IPS-18c (cell line): ENCODE results near the gene NFIB.

Experiments used
- H3K4me3 ChIP-seq: 2 replicates; pipeline ENCODE4 v1.7.0; 2013; ENCODE audit warnings: low read depth, mild to moderate bottlenecking, low read length, moderate library complexity; ENCODE audit not compliant: insufficient read depth
- H3K9me3 ChIP-seq: one replicate; pipeline ENCODE4 v1.6.1; 2013; ENCODE audit warnings: mild to moderate bottlenecking, low read length, moderate library complexity; ENCODE audit not compliant: control insufficient read depth, insufficient read depth

Gene NFIB

GRCh38 chr9:14313378-14313940 is 482 bp downstream of the NFIB start:
- Histone ChIP-seq H3K4me3 (peak overlapping the region; percentile 71), H3K9me3 (no peaks in the 10 kb centered on the region)

- peak overlapping the region; percentile 71 for H3K4me3 ChIP-seq
Measured at GRCh38 chr9:14312719-14313377, 1.1 kb downstream of the NFIB start.

DNA sequence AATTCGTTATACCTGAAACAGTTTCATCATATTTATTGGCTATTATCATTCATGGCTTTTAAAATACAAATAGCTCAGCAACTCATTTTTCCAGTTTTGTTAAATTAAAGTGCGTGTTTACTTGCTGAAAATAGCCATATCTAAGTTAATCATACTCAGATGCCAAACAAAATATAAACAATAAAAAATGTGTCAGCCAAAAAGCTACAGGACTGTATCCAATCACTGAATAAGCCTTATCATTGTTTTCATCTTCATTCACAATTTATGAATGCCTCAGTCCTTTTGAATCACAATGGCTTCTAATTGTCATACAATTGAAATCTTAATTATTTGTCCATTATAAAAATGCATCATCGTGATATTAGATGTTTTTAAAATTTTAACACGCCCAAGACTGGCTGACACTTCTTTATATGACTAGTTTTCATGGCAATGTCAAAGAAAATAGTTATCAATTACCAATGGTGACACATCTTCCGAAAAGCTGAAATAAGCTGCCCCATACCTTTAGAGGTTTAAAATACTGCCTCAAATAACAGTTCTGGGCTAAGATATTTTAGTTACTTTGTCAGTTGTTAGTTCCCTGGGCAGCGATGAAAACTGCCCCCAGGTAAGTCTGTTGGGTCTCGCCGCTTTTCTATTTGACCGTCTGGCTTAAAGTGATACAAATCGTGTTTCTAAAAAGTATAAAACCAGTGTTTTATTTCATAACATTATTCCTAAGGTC is 1.8 kb downstream of the NFIB start:
- H3K9me3 ChIP-seq: no peaks in the 10 kb centered on the region
- H3K4me3 ChIP-seq: peak overlapping the region; percentile 71

More at GRCh38 chr9:14312719-14313377, 1.1 kb downstream of the NFIB start:
- no peaks in the 10 kb centered on the region for H3K9me3 ChIP-seq

- no peaks in the 10 kb centered on the region for H3K9me3 ChIP-seq
- H3K4me3 ChIP-seq: no peak overlapping the region
Measured at GRCh38 chr9:14311171-14311949, 2.6 kb downstream of the NFIB start.

- H3K9me3 ChIP-seq: no peaks in the 10 kb centered on the region
- no peak overlapping the region for H3K4me3 ChIP-seq
Measured at GRCh38 chr9:14310311-14310710, 3.6 kb downstream of the NFIB start.

DNA sequence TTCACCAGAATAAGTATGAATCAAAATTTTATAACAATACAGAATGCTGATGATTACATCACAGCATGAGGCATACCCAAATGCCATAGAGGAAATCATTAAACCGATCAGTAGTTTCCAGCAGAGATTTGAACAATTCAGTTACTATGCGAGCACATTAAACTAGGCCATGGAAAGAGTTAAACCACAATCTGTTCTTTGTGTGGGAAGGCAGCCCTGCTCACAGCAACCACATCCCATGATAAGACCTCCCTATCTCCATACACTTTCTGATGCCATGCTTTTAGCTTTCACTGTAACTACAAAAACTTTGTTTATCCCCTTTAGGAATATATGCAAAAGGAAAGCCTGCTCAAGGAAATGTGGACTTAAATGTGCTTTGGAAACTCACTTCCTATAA is 4.5 kb downstream of the NFIB start:
- no peak overlapping the region for H3K4me3 ChIP-seq
- no peaks in the 10 kb centered on the region for H3K9me3 ChIP-seq

- Histone ChIP-seq H3K4me3 (no peak overlapping the region), H3K9me3 (no peaks in the 10 kb centered on the region)
Measured at GRCh38 chr9:14308853-14309145, 5.1 kb downstream of the NFIB start.

GRCh38 chr9:14307989-14308852 is 5.7 kb downstream of the NFIB start:
- Histone ChIP-seq H3K4me3 (no peak overlapping the region), H3K9me3 (no peaks in the 10 kb centered on the region)

- Histone ChIP-seq H3K4me3 (no peak overlapping the region), H3K9me3 (no peaks in the 10 kb centered on the region)
Measured at GRCh38 chr9:14306672-14307660, 7.0 kb downstream of the NFIB start.

- no peaks in the 10 kb centered on the region for H3K9me3 ChIP-seq
- no peak overlapping the region for H3K4me3 ChIP-seq
Measured at GRCh38 chr9:14306188-14306587, 7.8 kb downstream of the NFIB start.

DNA sequence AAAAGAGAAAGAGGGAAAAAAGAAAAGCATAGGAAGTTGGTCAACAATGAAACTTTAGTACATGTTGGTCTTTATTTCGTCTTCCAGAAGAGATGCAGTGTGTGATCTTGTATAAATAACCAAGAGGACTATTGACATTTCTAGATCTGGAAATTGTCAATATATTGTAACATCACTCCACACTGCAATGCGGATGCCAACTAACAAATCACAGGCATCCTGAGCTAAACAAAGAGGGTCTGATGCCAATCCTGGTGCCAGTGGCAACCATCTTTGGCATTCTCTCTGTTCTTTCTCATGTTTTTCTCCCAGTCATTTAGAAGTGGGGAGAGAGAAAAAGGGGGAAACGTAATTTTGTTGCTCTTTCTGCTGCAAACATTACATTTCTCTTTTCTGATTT is 9.7 kb downstream of the NFIB start:
- H3K9me3 ChIP-seq: no peaks in the 10 kb centered on the region
- no peak overlapping the region for H3K4me3 ChIP-seq

DNA sequence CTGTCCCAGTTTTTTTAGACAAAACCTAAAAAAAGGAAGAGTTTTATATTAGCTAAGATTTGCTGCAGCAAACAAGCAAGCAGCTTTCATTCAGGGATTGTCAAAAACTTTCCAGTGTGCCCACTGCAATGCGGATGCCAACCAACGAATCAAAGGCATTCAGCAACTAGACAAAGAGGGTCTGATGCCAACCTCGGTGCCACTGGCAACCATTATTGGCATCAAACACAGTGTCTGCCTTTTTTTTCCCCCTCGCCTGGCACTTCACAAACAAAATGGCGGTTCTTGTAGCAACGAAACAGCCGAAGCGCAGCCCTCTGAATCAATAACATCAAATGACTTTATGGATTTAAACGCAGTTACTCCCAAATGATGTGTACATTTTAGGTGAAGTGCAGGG is 10.4 kb downstream of the NFIB start:
- Histone ChIP-seq H3K9me3 (no peaks in the 10 kb centered on the region), H3K4me3 (no peak overlapping the region)

DNA sequence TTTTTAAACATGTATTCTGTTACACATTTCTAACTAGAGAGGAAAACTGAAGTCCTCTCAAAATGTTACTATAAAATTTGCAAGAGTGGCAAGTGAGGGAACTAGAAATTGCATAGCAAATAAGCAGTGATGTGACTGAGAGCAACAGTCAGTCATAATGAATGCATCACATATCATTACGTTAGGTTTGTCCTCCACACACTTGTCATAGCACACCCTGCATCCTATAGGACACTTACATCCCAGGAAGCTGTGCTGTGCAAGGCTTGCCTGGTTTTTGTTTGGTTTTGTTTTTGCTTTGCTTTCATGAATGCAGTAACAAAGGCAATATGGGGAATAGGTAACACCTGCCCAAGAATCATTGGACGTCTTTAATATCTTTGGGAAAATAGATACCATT is 10.8 kb downstream of the NFIB start:
- H3K9me3 ChIP-seq: no peaks in the 10 kb centered on the region

DNA sequence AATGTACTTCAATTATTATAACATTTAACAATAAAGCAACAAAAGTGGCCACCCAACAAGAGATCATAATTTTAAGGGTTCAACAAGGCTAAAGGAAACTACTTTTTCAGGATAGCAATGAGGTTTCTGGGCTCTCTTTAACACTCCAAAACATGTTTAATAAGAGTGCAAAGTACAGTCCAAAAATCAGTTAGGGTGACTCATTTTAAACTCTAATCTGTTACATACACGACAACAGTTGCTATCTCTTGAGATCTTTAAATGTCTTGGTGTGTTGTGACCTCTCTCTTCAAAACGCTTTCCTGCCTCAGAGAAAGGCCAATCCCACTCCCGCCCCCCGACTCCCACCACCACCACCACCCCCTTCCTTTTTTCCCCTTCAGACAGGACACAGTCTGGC is 11.5 kb downstream of the NFIB start:
- no peaks in the 10 kb centered on the region for H3K9me3 ChIP-seq
- no peak overlapping the region for H3K4me3 ChIP-seq

More for the DNA sequence above, 10.8 kb downstream of the NFIB start:
- H3K4me3 ChIP-seq: no peak overlapping the region

DNA sequence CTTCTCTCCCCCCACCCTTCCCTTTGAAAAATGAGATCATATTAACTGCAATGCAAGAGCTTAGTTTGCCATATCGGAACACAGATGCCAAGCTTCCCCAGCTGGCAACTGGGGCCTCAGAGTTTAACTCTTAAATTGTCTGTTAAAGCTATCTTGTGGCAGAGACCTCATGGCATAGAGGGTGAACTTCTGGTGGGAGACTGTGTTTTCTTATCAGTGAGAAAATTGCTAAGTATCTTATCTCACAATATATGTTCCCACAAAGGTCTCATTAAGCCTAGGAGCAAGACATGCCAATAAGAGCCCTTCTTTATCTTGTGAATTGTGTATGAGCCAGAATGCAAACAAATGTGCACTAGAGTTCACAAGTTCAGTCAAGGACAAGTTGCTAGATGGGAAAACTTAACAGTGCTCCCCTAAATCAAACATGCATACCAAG is 12.3 kb downstream of the NFIB start:
- Histone ChIP-seq H3K4me3 (no peak overlapping the region), H3K9me3 (no peaks in the 10 kb centered on the region)

- H3K9me3 ChIP-seq: no peaks in the 10 kb centered on the region
- H3K4me3 ChIP-seq: no peak overlapping the region
Measured at GRCh38 chr9:14301006-14301405, 12.9 kb downstream of the NFIB start.
